ENCODE data around the gene DLX4. TPM values are rescaled to one million over a fixed set of nuclear protein-coding genes. Genes with fewer than 3 reads are reported as not detected.

Gene DLX4
- total RNA-seq, 4 donors from 2014 or later, result 1.4 to 5.7 (median 3.4) TPM

DNA sequence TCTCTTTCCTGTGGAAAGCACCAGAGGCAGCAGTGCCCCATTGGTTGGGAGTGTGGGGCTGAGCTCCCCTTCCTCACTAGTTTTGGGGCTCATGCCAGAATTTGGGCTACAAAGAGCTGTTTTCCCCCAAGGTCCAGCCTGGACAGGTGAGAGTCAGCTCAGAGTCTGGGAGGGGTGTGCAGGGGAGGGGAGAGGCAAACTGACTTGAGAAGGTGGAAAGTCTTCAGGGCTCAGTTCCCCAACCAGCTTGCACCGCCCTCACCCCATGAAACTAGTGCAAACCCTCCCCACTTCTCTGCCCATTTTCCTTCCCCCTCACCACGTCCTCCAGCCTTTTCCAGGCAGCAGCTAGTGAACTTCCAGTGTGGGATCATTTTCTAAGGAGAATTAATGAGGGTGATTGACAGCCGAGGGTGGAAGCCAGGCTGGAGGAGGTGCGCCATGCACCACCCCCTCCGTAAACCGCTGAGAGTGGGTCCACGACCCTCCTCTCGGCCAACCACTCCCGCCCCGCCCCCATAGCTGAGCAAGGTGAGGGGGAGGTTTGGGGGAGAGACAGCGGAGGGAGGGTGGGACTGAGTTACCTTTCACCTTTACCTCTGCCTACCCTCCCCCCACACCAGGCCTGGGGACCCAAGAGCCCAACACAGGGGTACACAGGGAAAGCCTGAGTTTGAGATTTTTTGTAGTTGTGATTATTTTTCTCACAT, 6.2 kb upstream of the DLX4 start:
- H3K9me3 ChIP-seq, result no peaks in the 10 kb centered on the region
- H3K4me3 ChIP-seq, result no peak overlapping the region
- 52% methylated on average over 11 of the region's 11 CpGs for WGBS
- H3K36me3 ChIP-seq, result no peaks in the 10 kb centered on the region
- TF ChIP-seq POLR2A (IDR thresholded peaks at IDR 0.05), result no peak
- TF ChIP-seq, protein P1, sequence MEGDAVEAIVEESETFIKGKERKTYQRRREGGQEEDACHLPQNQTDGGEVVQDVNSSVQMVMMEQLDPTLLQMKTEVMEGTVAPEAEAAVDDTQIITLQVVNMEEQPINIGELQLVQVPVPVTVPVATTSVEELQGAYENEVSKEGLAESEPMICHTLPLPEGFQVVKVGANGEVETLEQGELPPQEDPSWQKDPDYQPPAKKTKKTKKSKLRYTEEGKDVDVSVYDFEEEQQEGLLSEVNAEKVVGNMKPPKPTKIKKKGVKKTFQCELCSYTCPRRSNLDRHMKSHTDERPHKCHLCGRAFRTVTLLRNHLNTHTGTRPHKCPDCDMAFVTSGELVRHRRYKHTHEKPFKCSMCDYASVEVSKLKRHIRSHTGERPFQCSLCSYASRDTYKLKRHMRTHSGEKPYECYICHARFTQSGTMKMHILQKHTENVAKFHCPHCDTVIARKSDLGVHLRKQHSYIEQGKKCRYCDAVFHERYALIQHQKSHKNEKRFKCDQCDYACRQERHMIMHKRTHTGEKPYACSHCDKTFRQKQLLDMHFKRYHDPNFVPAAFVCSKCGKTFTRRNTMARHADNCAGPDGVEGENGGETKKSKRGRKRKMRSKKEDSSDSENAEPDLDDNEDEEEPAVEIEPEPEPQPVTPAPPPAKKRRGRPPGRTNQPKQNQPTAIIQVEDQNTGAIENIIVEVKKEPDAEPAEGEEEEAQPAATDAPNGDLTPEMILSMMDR (IDR thresholded peaks at IDR 0.05), result no peak
- TF ChIP-seq POLR2AphosphoS5 (IDR thresholded peaks at IDR 0.05), result no peak
- no peak for DNase-seq (ENCODE audit: low spot score in 2 of 2)
- H3K27me3 ChIP-seq, result peaks cover 72% of the 10 kb centered on the region
- no peak overlapping the region for H3K27ac ChIP-seq
- peaks cover 6% of the 10 kb centered on the region for H3K4me1 ChIP-seq

- DNase-seq (ENCODE audit: low spot score in 2 of 2), result no peak
- peaks cover 77% of the 10 kb centered on the region for H3K27me3 ChIP-seq
- WGBS, result 44% methylated on average over 4 of the region's 4 CpGs
- H3K4me3 ChIP-seq, result no peak overlapping the region
- TF ChIP-seq POLR2A (IDR thresholded peaks at IDR 0.05) (no peak), EP300 (IDR thresholded peaks at IDR 0.05) (no peak), POLR2AphosphoS5 (IDR thresholded peaks at IDR 0.05) (no peak)
- TF ChIP-seq, protein P1 (IDR thresholded peaks at IDR 0.05), result no peak
- no peaks in the 10 kb centered on the region for H3K9me3 ChIP-seq
- H3K36me3 ChIP-seq, result no peaks in the 10 kb centered on the region
- H3K4me1 ChIP-seq, result peaks cover 8% of the 10 kb centered on the region
- no peak overlapping the region for H3K27ac ChIP-seq
Observed at GRCh38 chr17:49963309-49963625, 5.7 kb upstream of the DLX4 start.

DNA sequence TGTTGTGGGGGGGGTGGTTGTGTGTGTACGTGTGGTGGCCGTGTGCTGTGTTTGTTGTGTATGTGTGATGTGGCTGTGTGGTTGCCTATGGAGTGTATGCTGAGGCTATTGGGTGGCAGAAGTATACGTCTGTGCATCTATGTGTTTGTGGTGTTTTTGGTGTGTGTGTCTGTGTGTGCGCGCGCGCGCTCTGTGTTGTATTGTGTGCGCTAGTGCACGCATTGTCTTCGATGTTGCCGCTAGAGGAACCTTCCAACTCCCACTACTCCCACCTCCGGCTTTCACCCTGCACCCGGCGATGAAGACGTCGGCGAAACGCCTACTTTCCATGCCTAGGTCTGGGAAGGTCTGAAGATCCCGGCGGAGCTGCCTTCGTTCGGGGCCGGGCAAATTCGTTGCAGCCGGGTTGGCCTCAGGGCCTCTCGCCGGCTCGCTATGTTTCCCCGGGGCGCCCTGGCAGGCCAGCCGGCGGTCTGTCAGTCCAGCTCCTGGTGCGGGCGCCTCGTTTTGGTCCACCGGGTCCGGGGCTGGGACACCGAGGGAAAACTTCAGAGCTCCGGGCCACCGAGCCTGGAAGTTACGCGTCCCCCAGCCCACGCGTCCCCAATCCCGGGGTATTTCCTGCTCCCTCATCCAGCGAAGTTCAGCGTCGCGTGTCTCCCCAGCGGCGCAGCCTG, 5.2 kb upstream of the DLX4 start:
- Histone ChIP-seq H3K27me3 (peaks cover 82% of the 10 kb centered on the region), H3K4me3 (peak overlapping the region; percentile 15), H3K27ac (no peak overlapping the region), H3K4me1 (peaks cover 11% of the 10 kb centered on the region), H3K36me3 (no peaks in the 10 kb centered on the region), H3K9me3 (no peaks in the 10 kb centered on the region)
- no peak for DNase-seq (ENCODE audit: low spot score in 2 of 2)
- TF ChIP-seq, protein P1 (IDR thresholded peaks at IDR 0.05), result no peak
- TF ChIP-seq POLR2AphosphoS5 (IDR thresholded peaks at IDR 0.05) (no peak), POLR2A (IDR thresholded peaks at IDR 0.05) (no peak), EP300 (IDR thresholded peaks at IDR 0.05) (no peak)
- 33% methylated on average over 51 of the region's 52 CpGs for WGBS

DNA sequence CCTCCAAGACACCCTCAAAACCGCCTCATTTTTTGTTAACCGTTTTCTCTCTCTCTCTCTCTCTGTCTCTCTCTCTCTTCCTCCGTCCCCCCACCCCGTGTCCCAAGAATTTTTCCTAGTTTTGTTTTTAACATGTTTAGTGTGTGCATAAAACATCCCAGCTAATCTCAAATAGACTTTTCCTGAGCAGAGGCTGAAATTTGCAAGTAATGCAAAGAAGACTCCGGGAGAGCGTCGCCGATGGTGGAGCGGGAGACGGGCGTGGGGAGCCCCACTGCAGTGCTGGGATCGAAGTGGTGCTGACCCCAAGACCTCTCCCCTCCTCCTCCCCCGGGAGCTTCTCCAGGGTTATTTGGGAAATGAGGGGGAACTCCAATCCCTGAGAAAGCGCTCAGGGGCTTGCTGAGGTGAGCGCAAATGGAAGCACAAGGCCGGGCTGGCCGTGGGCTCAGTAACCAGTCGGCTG, 4.7 kb upstream of the DLX4 start:
- WGBS, result 55% methylated on average over 18 of the region's 18 CpGs
- no peak overlapping the region for H3K4me3 ChIP-seq

More for the DNA sequence above, 4.7 kb upstream of the DLX4 start:
- no peak overlapping the region for H3K27ac ChIP-seq
- TF ChIP-seq EP300 (IDR thresholded peaks at IDR 0.05) (no peak), POLR2A (IDR thresholded peaks at IDR 0.05) (no peak), POLR2AphosphoS5 (IDR thresholded peaks at IDR 0.05) (no peak)
- TF ChIP-seq, protein P1 (IDR thresholded peaks at IDR 0.05), result no peak
- H3K27me3 ChIP-seq, result peaks cover 88% of the 10 kb centered on the region
- no peaks in the 10 kb centered on the region for H3K36me3 ChIP-seq
- no peaks in the 10 kb centered on the region for H3K9me3 ChIP-seq
- DNase-seq (ENCODE audit: low spot score in 2 of 2), result no peak
- H3K4me1 ChIP-seq, result peaks cover 17% of the 10 kb centered on the region
